OCI-LY1 (cell line): Measurements from ENCODE around the gene HS3ST2.

ENCODE experiments used
- CTCF ChIP-seq: fragments of 200-600 bp; sonication (generic), shearing (Covaris generic); IDR thresholded peaks from 2 replicates; pipeline ENCODE4 v1.5.1; 2017; ENCODE audit warnings: mild to moderate bottlenecking, antibody characterized with exemption, low read length, moderate library complexity, mixed read lengths
- EZH2 ChIP-seq: fragments of 200-600 bp; sonication (generic), shearing (Covaris generic); IDR thresholded peaks from 2 replicates; pipeline ENCODE4 v1.8.0; 2017; ENCODE audit warnings: borderline replicate concordance, mixed run types, mild to moderate bottlenecking, antibody characterized with exemption, low read length, moderate library complexity, mixed read lengths

- TF ChIP-seq EZH2 (no peak), CTCF (no peak)
These were observed 28.4 kb upstream of the HS3ST2 start for GRCh38 chr16:22785552-22785951.
